ENCODE results near the gene DAGLA. TPM values are rescaled to one million over a fixed set of nuclear protein-coding genes. Genes with fewer than 3 reads are reported as not detected.
A peak's percentile ranks its signal among the peaks of the same experiment; 100 is the strongest.

Gene DAGLA
- total and polyA plus RNA-seq, 2 of the 13 experiments (the other 11 are each of a cell fraction or from before 2014, with no cell fraction given) = 2.6 to 3.9 TPM

DNA sequence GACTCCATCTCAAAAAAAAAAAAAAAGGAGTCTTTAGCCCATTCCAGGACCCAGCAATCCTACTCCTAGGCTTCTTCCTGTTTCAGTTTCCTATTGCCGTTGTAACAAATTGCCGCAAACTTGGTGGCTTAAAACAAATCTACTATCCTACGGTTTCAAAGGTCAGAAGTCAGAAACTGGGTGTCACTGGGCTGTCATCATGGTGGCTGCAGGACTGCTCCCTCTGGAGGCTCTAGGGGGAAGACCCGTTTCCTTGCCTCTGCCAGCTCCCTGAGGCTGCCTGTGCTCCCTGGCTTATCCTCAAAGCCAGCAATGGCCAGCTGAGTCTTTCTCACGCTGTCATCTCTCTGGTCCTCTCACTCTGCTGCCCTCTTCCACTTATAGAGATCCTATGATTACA, 8.7 kb upstream of the DAGLA start (continued):
- TF ChIP-seq, protein P1, sequence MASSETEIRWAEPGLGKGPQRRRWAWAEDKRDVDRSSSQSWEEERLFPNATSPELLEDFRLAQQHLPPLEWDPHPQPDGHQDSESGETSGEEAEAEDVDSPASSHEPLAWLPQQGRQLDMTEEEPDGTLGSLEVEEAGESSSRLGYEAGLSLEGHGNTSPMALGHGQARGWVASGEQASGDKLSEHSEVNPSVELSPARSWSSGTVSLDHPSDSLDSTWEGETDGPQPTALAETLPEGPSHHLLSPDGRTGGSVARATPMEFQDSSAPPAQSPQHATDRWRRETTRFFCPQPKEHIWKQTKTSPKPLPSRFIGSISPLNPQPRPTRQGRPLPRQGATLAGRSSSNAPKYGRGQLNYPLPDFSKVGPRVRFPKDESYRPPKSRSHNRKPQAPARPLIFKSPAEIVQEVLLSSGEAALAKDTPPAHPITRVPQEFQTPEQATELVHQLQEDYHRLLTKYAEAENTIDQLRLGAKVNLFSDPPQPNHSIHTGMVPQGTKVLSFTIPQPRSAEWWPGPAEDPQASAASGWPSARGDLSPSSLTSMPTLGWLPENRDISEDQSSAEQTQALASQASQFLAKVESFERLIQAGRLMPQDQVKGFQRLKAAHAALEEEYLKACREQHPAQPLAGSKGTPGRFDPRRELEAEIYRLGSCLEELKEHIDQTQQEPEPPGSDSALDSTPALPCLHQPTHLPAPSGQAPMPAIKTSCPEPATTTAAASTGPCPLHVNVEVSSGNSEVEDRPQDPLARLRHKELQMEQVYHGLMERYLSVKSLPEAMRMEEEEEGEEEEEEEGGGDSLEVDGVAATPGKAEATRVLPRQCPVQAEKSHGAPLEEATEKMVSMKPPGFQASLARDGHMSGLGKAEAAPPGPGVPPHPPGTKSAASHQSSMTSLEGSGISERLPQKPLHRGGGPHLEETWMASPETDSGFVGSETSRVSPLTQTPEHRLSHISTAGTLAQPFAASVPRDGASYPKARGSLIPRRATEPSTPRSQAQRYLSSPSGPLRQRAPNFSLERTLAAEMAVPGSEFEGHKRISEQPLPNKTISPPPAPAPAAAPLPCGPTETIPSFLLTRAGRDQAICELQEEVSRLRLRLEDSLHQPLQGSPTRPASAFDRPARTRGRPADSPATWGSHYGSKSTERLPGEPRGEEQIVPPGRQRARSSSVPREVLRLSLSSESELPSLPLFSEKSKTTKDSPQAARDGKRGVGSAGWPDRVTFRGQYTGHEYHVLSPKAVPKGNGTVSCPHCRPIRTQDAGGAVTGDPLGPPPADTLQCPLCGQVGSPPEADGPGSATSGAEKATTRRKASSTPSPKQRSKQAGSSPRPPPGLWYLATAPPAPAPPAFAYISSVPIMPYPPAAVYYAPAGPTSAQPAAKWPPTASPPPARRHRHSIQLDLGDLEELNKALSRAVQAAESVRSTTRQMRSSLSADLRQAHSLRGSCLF (CRISPR knock-in tag; IDR thresholded peaks at IDR 0.05; ENCODE audit: borderline replicate concordance) = no peak
- TF ChIP-seq ZNF354B (CRISPR knock-in tag; IDR thresholded peaks at IDR 0.05) = no peak
- no peak for TF ChIP-seq BORCS8-MEF2B (CRISPR knock-in tag; IDR thresholded peaks at IDR 0.05)
- TF ChIP-seq DNMT3B (CRISPR knock-in tag; conservative IDR thresholded peaks at IDR 0.05) = no peak
- TF ChIP-seq SAP130 (CRISPR knock-in tag; IDR thresholded peaks at IDR 0.05; ENCODE audit: low read depth) = peak; percentile 57
- TF ChIP-seq, protein P2, sequence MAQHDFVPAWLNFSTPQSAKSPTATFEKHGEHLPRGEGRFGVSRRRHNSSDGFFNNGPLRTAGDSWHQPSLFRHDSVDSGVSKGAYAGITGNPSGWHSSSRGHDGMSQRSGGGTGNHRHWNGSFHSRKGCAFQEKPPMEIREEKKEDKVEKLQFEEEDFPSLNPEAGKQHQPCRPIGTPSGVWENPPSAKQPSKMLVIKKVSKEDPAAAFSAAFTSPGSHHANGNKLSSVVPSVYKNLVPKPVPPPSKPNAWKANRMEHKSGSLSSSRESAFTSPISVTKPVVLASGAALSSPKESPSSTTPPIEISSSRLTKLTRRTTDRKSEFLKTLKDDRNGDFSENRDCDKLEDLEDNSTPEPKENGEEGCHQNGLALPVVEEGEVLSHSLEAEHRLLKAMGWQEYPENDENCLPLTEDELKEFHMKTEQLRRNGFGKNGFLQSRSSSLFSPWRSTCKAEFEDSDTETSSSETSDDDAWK (CRISPR knock-in tag; IDR thresholded peaks at IDR 0.05) = no peak
- no peak for TF ChIP-seq CHCHD3 (CRISPR knock-in tag; IDR thresholded peaks at IDR 0.05)
- TF ChIP-seq ZNF761 (CRISPR knock-in tag; conservative IDR thresholded peaks at IDR 0.05) = no peak
- TF ChIP-seq, protein P3, sequence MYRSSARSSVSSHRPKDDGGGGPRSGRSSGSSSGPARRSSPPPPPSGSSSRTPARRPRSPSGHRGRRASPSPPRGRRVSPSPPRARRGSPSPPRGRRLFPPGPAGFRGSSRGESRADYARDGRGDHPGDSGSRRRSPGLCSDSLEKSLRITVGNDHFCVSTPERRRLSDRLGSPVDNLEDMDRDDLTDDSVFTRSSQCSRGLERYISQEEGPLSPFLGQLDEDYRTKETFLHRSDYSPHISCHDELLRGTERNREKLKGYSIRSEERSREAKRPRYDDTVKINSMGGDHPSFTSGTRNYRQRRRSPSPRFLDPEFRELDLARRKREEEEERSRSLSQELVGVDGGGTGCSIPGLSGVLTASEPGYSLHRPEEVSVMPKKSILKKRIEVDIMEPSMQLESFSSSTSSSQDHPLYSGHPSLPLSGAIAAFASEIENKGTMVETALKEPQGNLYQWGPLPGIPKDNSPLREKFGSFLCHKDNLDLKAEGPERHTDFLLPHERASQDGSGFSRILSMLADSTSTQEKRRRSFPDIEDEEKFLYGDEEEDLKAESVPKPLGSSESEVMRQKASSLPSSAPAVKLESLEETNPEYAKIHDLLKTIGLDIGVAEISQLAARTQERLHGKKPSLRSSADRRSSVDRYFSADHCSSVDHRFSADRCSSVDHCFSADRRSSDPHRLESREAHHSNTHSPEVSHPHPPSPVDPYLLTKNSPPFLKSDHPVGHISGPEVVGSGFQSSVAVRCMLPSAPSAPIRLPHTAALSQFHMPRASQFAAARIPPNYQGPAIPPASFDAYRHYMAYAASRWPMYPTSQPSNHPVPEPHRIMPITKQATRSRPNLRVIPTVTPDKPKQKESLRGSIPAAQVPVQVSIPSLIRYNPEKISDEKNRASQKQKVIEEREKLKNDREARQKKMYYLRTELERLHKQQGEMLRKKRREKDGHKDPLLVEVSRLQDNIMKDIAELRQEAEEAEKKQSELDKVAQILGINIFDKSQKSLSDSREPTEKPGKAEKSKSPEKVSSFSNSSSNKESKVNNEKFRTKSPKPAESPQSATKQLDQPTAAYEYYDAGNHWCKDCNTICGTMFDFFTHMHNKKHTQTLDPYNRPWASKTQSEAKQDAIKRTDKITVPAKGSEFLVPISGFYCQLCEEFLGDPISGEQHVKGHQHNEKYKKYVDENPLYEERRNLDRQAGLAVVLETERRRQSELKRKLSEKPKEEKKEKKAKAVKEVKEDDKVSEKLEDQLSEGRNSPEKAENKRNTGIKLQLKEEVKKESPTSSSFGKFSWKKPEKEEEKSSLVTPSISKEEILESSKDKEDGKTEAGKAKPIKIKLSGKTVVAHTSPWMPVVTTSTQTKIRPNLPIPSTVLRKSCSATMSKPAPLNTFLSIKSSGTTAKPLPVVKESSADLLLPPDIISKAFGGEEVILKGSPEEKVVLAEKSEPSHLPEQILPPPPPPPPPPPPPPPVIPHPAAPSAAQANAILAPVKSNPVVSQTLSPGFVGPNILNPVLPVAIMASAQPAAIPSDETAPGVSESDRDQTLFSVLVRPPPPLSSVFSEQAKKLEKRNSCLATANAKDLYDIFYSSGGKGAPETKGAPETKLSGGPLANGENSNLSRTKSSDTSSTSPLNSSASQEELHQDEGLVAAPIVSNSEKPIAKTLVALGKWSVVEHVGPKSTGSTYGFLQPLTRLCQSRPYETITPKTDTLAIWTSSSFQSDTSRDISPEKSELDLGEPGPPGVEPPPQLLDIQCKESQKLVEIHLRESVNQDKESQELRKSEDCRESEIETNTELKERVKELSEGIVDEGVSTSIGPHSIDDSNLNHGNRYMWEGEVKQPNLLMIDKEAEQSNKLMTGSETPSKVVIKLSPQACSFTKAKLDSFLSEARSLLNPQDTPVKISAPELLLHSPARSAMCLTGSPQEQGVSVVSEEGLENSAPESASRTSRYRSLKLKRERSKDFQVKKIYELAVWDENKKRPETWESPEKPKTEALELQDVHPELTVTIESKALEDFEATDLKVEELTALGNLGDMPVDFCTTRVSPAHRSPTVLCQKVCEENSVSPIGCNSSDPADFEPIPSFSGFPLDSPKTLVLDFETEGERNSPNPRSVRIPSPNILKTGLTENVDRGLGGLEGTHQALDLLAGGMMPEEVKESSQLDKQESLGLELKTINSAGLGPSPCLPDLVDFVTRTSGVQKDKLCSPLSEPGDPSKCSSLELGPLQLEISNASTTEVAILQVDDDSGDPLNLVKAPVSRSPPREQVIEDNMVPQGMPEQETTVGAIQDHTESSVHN (CRISPR knock-in tag; IDR thresholded peaks at IDR 0.05) = no peak
- no peak for TF ChIP-seq SPEN (CRISPR knock-in tag; IDR thresholded peaks at IDR 0.05; ENCODE audit: low read depth)
- TF ChIP-seq ATF7 (IDR thresholded peaks at IDR 0.05) = no peak
- TF ChIP-seq ATF7 (CRISPR knock-in tag; IDR thresholded peaks at IDR 0.05) = no peak
- no peak for TF ChIP-seq ZNF547 (CRISPR knock-in tag; IDR thresholded peaks at IDR 0.05)
- TF ChIP-seq, protein P4, sequence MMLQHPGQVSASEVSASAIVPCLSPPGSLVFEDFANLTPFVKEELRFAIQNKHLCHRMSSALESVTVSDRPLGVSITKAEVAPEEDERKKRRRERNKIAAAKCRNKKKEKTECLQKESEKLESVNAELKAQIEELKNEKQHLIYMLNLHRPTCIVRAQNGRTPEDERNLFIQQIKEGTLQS (CRISPR knock-in tag; IDR thresholded peaks at IDR 0.05) = no peak
- TF ChIP-seq ZNF562 (CRISPR knock-in tag; IDR thresholded peaks at IDR 0.05; ENCODE audit: borderline replicate concordance) = no peak
- peak; percentile 86 for TF ChIP-seq XRCC5 (optimal IDR thresholded peaks at IDR 0.05; ENCODE audit: low read length)
- no peak for TF ChIP-seq SMARCE1 (IDR thresholded peaks at IDR 0.05; ENCODE audit: borderline replicate concordance)
